HCT116 (cell line): ENCODE measurements around the gene GRIN3A. TPM values are rescaled to one million over a fixed set of nuclear protein-coding genes. Genes with fewer than 3 reads are reported as not detected.

Experiments
- ATAC-seq: fragments of 200-7000 bp; cut with Tn5 transposase; 2 replicates; pipeline ENCODE4 v1.9.1; 2020; ENCODE audit warnings: mild to moderate bottlenecking, moderate library complexity
- BruUV-seq: library from RNA; stranded (reverse); fragments of 400-500 nt; replicated peaks from 2 replicates; lab custom pipeline; 2021; lab: Mats Ljungman, UMichigan
- CTCF ChIA-PET: fragments of 300-600 bp; sonication (Branson Sonifier 250); formaldehyde crosslinking; loops from one replicate; lab custom pipeline; 2021; ENCODE audit warnings: antibody characterized with exemption; lab: Charles Lee
- POLR2A ChIA-PET: fragments of 300-600, 350-600 bp; sonication (Branson Sonifier 250); formaldehyde crosslinking; loops from one replicate; lab custom pipeline; 2021; ENCODE audit warnings: antibody characterized with exemption; lab: Charles Lee
- RAD21 ChIA-PET, 2 experiments: fragments of 300-600 bp; sonication (Branson Sonifier 250); formaldehyde crosslinking; loops; one replicate each; lab custom pipeline; 2023; ENCODE audit warnings: low total read pairs in 2 of 2; ENCODE audit not compliant: uncharacterized antibody in 2 of 2, unreplicated experiment in 2 of 2, low non-redundant PET in 1 of 2; lab: Charles Lee
- DNase-seq: peaks from one replicate; pipeline ENCODE4 v3.0.0-alpha.2; 2010; ENCODE audit warnings: low read depth, low spot score
- H2AFZ ChIP-seq: fragments of 200-600 bp; shearing (Covaris generic), sonication (generic); 2 replicates; pipeline ENCODE4 v1.6.1; 2017; ENCODE audit warnings: low read depth, mixed run types, mixed read lengths, antibody characterized with exemption, low read length; ENCODE audit not compliant: poor library complexity, severe bottlenecking
- H3K27ac ChIP-seq: 2 replicates; pipeline ENCODE4 v1.5.1; 2012; ENCODE audit warnings: low read depth, low read length
- H3K27me3 ChIP-seq: fragments of 200-600 bp; sonication (generic); 2 replicates; pipeline ENCODE4 v1.6.1; 2016; ENCODE audit warnings: mixed run types, low read length, mixed read lengths; ENCODE audit not compliant: insufficient read depth
- H3K36me3 ChIP-seq, 2 experiments: fragments of 200-500 bp in 1 of 2; fragments of 200-600 bp in 1 of 2; sonication (Bioruptor generic) in 1 of 2; sonication (generic) in 1 of 2; 2 replicates each; pipeline versions ENCODE4 v1.5.1 to v1.6.1; 2014 to 2016; ENCODE audit warnings: low read length in 2 of 2, inconsistent platforms in 1 of 2, mixed read lengths in 1 of 2, mixed run types in 1 of 2; ENCODE audit not compliant: insufficient read depth in 2 of 2, control insufficient read depth in 1 of 2
- H3K4me1 ChIP-seq, 2 experiments: fragments of 200-600 bp in 1 of 2; sonication (generic) in 1 of 2; 2 replicates each; pipeline versions ENCODE4 v1.5.1 to v1.6.1; 2012 to 2017; ENCODE audit warnings: low read length in 2 of 2, inconsistent platforms in 1 of 2, mild to moderate bottlenecking in 1 of 2, mixed read lengths in 1 of 2, mixed run types in 1 of 2, moderate library complexity in 1 of 2; ENCODE audit not compliant: insufficient read depth in 2 of 2, control insufficient read depth in 1 of 2
- H3K4me2 ChIP-seq: fragments of 200-600 bp; sonication (generic); 2 replicates; pipeline ENCODE4 v1.6.1; 2017; ENCODE audit warnings: mixed run types, low read length, mixed read lengths
- H3K4me3 ChIP-seq, 2 experiments: fragments of 200-600 bp in 1 of 2; sonication (generic) in 1 of 2; replicated peaks in 1 of 2; 2 replicates each; pipeline ENCODE4 v1.5.1; 2011 to 2016; ENCODE audit warnings: low read length in 2 of 2, control low read depth in 1 of 2, low read depth in 1 of 2, mild to moderate bottlenecking in 1 of 2, mixed read lengths in 1 of 2, mixed run types in 1 of 2
- H3K79me2 ChIP-seq: fragments of 200-600 bp; sonication (generic); 2 replicates; pipeline ENCODE4 v1.6.1; 2017; ENCODE audit warnings: mild to moderate bottlenecking, mixed run types, low read length, moderate library complexity, mixed read lengths; ENCODE audit not compliant: insufficient read depth
- H3K9ac ChIP-seq: fragments of 200-600 bp; sonication (generic); 2 replicates; pipeline ENCODE4 v1.6.1; 2016; ENCODE audit warnings: low read length, mixed read lengths
- H3K9me2 ChIP-seq: fragments of 200-600 bp; sonication (generic), shearing (Covaris generic); 2 replicates; pipeline ENCODE4 v1.6.1; 2017; ENCODE audit warnings: mixed run types, mild to moderate bottlenecking, moderate library complexity; ENCODE audit not compliant: insufficient read depth
- H3K9me3 ChIP-seq, 2 experiments: fragments of 200-500 bp in 1 of 2; fragments of 200-600 bp in 1 of 2; sonication (Bioruptor generic) in 1 of 2; sonication (generic) in 1 of 2; 2 replicates each; pipeline ENCODE4 v1.6.1; 2014 to 2017; ENCODE audit warnings: low read length in 2 of 2, mixed read lengths in 2 of 2, inconsistent platforms in 1 of 2, low read depth in 1 of 2, mild to moderate bottlenecking in 1 of 2, mixed run types in 1 of 2, moderate library complexity in 1 of 2; ENCODE audit not compliant: control insufficient read depth in 1 of 2, insufficient read depth in 1 of 2
- H4K20me1 ChIP-seq: fragments of 200-600 bp; sonication (generic), shearing (Covaris generic); 2 replicates; pipeline ENCODE4 v1.6.1; 2017; ENCODE audit warnings: mixed run types, mild to moderate bottlenecking, moderate library complexity; ENCODE audit not compliant: insufficient read depth
- CTCF ChIP-seq, 3 experiments: fragments of 200-600 bp in 1 of 3; sonication (generic) in 1 of 3; IDR thresholded peaks in 2 of 3; conservative IDR thresholded peaks in 1 of 3; 2 replicates each; pipeline ENCODE4 v1.5.1; 2012 to 2017; ENCODE audit warnings: low read depth in 2 of 3, low read length in 2 of 3, antibody characterized with exemption in 1 of 3, borderline replicate concordance in 1 of 3, control low read depth in 1 of 3, mild to moderate bottlenecking in 1 of 3, mixed read lengths in 1 of 3, mixed run types in 1 of 3, moderate library complexity in 1 of 3; ENCODE audit not compliant: insufficient read depth in 1 of 3
- ELF1 ChIP-seq: IDR thresholded peaks from 2 replicates; pipeline ENCODE4 v1.6.1; 2012; ENCODE audit warnings: low read depth, borderline replicate concordance
- EZH2phosphoT487 ChIP-seq: fragments of 200-600 bp; IDR thresholded peaks from 2 replicates; pipeline ENCODE4 v1.6.1; 2018; ENCODE audit warnings: antibody characterized with exemption, borderline replicate concordance
- JUND ChIP-seq: IDR thresholded peaks from 2 replicates; pipeline ENCODE4 v1.6.1; 2012
- POLR2AphosphoS5 ChIP-seq: IDR thresholded peaks from 2 replicates; pipeline ENCODE4 v1.6.1; 2011; ENCODE audit warnings: mild to moderate bottlenecking, low read depth, low read length, moderate library complexity
- RAD21 ChIP-seq: IDR thresholded peaks from 2 replicates; pipeline ENCODE4 v1.6.1; 2012; ENCODE audit warnings: low read depth, mild to moderate bottlenecking
- SIN3A ChIP-seq: IDR thresholded peaks from 2 replicates; pipeline ENCODE4 v1.6.1; 2012; ENCODE audit warnings: low read depth
- SRF ChIP-seq: IDR thresholded peaks from 2 replicates; pipeline ENCODE4 v1.6.1; 2012; ENCODE audit warnings: low read depth
- TCF7L2 ChIP-seq: IDR thresholded peaks from 2 replicates; pipeline ENCODE4 v1.7.0; 2011; ENCODE audit warnings: borderline replicate concordance, inconsistent platforms; ENCODE audit not compliant: insufficient read depth, insufficient read length; ENCODE audit errors: extremely low read depth
- ZFX ChIP-seq: fragments of 450-650 bp; IDR thresholded peaks from 2 replicates; pipeline ENCODE4 v1.6.1; 2017
- ZNF274 ChIP-seq: fragments of 200-500 bp; sonication (Bioruptor generic); IDR thresholded peaks from 2 replicates; pipeline ENCODE4 v1.6.1; 2014; ENCODE audit warnings: mild to moderate bottlenecking, low read depth, low read length, inconsistent platforms
- intact Hi-C: fragments of 100-400 bp; cut with micrococcal nuclease; formaldehyde crosslinking; loops from 2 replicates; pipeline ENCODE4 v1.10.0; 2022
- total RNA-seq: library from RNA; stranded (reverse); gene quantifications from one replicate; pipeline ENCODE4 v1.2.1, GENCODE V29; 2021; ENCODE audit not compliant: unreplicated experiment
- TF ChIP-seq, protein P1 (sequence below): IDR thresholded peaks from 2 replicates; pipeline ENCODE4 v1.6.1; 2012

Gene GRIN3A
- total RNA-seq, 1 experiment from 2014 or later: not detected

- Histone ChIP-seq H3K27ac (no peak overlapping the region), H4K20me1 (no peaks in the 10 kb centered on the region), H3K9me3 (no peaks in the 10 kb centered on the region), H3K79me2 (no peaks in the 10 kb centered on the region), H3K27me3 (peaks cover 8% of the 10 kb centered on the region), H3K4me2 (no peak overlapping the region), H3K9ac (no peak overlapping the region), H3K4me1 (no peaks in the 10 kb centered on the region), H2AFZ (no peak overlapping the region), H3K9me2 (no peaks in the 10 kb centered on the region), H3K4me3 (no peak overlapping the region), H3K36me3 (no peaks in the 10 kb centered on the region)
- no TSS peak for BruUV-seq
- TF ChIP-seq, protein P1, sequence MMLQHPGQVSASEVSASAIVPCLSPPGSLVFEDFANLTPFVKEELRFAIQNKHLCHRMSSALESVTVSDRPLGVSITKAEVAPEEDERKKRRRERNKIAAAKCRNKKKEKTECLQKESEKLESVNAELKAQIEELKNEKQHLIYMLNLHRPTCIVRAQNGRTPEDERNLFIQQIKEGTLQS: no peak
- TF ChIP-seq ZNF274 (no peak), ZFX (no peak), RAD21 (no peak), EZH2phosphoT487 (no peak), ELF1 (no peak), TCF7L2 (no peak), CTCF (IDR thresholded peaks at IDR 0.05 in 2 of 3, conservative IDR thresholded peaks at IDR 0.05 in 1 of 3; ENCODE audit: borderline replicate concordance in 1 of 3, insufficient read depth in 1 of 3, low read depth in 2 of 3, low read length in 2 of 3) (no peak), SRF (no peak), SIN3A (no peak), POLR2AphosphoS5 (no peak), JUND (no peak)
- intact Hi-C loops: no loop called here
- ChIA-PET POLR2A (no interaction called here), CTCF (no interaction called here), RAD21 (no interaction called here)
- DNase-seq (no peak), ATAC-seq (no peak)
Measured at GRCh38 chr9:101626295-101626694, 112.2 kb downstream of the GRIN3A start.
